ENCODE data around the gene GJB5. TPM values are rescaled to one million over a fixed set of nuclear protein-coding genes. Genes with fewer than 3 reads are reported as not detected.

Gene GJB5
- total RNA-seq, 1 donor from 2014 or later, result not detected

GRCh38 chr1:34745666-34746065 is 9.2 kb upstream of the GJB5 start:
- H3K36me3 ChIP-seq, result no peaks in the 10 kb centered on the region
- no peak for ATAC-seq
- intact Hi-C loops (cut with DNase I), result no loop called here
- no peaks in the 10 kb centered on the region for H3K4me1 ChIP-seq
- no peak overlapping the region for H3K27ac ChIP-seq
- no peak for DNase-seq
- H3K4me3 ChIP-seq, result no peak overlapping the region
- no peaks in the 10 kb centered on the region for H3K27me3 ChIP-seq (ENCODE audit: low read depth)
- TF ChIP-seq CTCF (IDR thresholded peaks at IDR 0.05), result no peak
- H3K9me3 ChIP-seq, result no peaks in the 10 kb centered on the region

GRCh38 chr1:34746101-34746500 is 8.7 kb upstream of the GJB5 start:
- ATAC-seq, result no peak

GRCh38 chr1:34746785-34747637 is 7.8 kb upstream of the GJB5 start:
- no peak for TF ChIP-seq CTCF (IDR thresholded peaks at IDR 0.05)
- H3K27me3 ChIP-seq (ENCODE audit: low read depth), result no peaks in the 10 kb centered on the region
- no peaks in the 10 kb centered on the region for H3K4me1 ChIP-seq
- intact Hi-C loops (cut with DNase I), result no loop called here
- DNase-seq (no peak), ATAC-seq (no peak)
- no peaks in the 10 kb centered on the region for H3K9me3 ChIP-seq
- H3K36me3 ChIP-seq, result no peaks in the 10 kb centered on the region
- no peak overlapping the region for H3K27ac ChIP-seq
- H3K4me3 ChIP-seq, result no peak overlapping the region

More at GRCh38 chr1:34746101-34746500, 8.7 kb upstream of the GJB5 start:
- Histone ChIP-seq H3K27ac (no peak overlapping the region), H3K4me1 (no peaks in the 10 kb centered on the region), H3K27me3 (ENCODE audit: low read depth) (no peaks in the 10 kb centered on the region), H3K9me3 (no peaks in the 10 kb centered on the region), H3K36me3 (no peaks in the 10 kb centered on the region), H3K4me3 (no peak overlapping the region)
- no peak for DNase-seq
- TF ChIP-seq CTCF (IDR thresholded peaks at IDR 0.05), result no peak
- intact Hi-C loops (cut with DNase I), result no loop called here

GRCh38 chr1:34747638-34747941 is 7.3 kb upstream of the GJB5 start:
- no peak overlapping the region for H3K27ac ChIP-seq
- intact Hi-C loops (cut with DNase I), result no loop called here

GRCh38 chr1:34749992-34750391 is 4.9 kb upstream of the GJB5 start:
- Histone ChIP-seq H3K4me3 (no peak overlapping the region), H3K36me3 (no peaks in the 10 kb centered on the region), H3K27me3 (ENCODE audit: low read depth) (no peaks in the 10 kb centered on the region), H3K9me3 (no peaks in the 10 kb centered on the region), H3K4me1 (no peaks in the 10 kb centered on the region), H3K27ac (no peak overlapping the region)
- intact Hi-C loops (cut with DNase I), result no loop called here
- no peak for ATAC-seq
- no peak for DNase-seq
- no peak for TF ChIP-seq CTCF (IDR thresholded peaks at IDR 0.05)

More at GRCh38 chr1:34747638-34747941, 7.3 kb upstream of the GJB5 start:
- Histone ChIP-seq H3K9me3 (no peaks in the 10 kb centered on the region), H3K27me3 (ENCODE audit: low read depth) (no peaks in the 10 kb centered on the region), H3K4me1 (no peaks in the 10 kb centered on the region), H3K36me3 (no peaks in the 10 kb centered on the region), H3K4me3 (no peak overlapping the region)
- ATAC-seq (no peak), DNase-seq (no peak)
- TF ChIP-seq CTCF (IDR thresholded peaks at IDR 0.05), result no peak
